DND-41 (cell line): ENCODE measurements around the gene INSC.

Experiments used
- ATAC-seq: fragments of 200-7000 bp; cut with Tn5 transposase; 3 replicates; pipeline ENCODE4 v1.9.1; 2021; ENCODE audit warnings: low read depth; ENCODE audit not compliant: insufficient read depth
- DNase-seq: peaks from one replicate; pipeline ENCODE4 v3.0.0-alpha.2; 2020
- H2AFZ ChIP-seq: 2 replicates; pipeline ENCODE4 v1.6.0; 2012; ENCODE audit warnings: low read depth, low read length
- H3K27ac ChIP-seq: 2 replicates; pipeline ENCODE4 v1.5.1; 2012; ENCODE audit warnings: low read length, inconsistent platforms
- H3K27me3 ChIP-seq: fragments of 200-600 bp; sonication (generic); 2 replicates; pipeline ENCODE4 v1.6.0; 2012; ENCODE audit warnings: low read length, mild to moderate bottlenecking, inconsistent platforms; ENCODE audit not compliant: insufficient read depth, poor library complexity
- H3K36me3 ChIP-seq: 2 replicates; pipeline ENCODE4 v1.5.1; 2012; ENCODE audit warnings: low read length, inconsistent platforms; ENCODE audit not compliant: insufficient read depth
- H3K4me1 ChIP-seq: 2 replicates; pipeline ENCODE4 v1.5.1; 2012; ENCODE audit warnings: mild to moderate bottlenecking, low read length; ENCODE audit not compliant: insufficient read depth
- H3K4me2 ChIP-seq: 2 replicates; pipeline ENCODE4 v1.6.0; 2012; ENCODE audit warnings: mild to moderate bottlenecking, moderate library complexity, low read length, inconsistent platforms; ENCODE audit not compliant: insufficient read depth
- H3K4me3 ChIP-seq, 2 experiments: fragments of 200-600 bp in 1 of 2; shearing (Covaris generic) in 1 of 2; 2 replicates each; pipeline ENCODE4 v1.5.1; 2012 to 2016; ENCODE audit warnings: inconsistent platforms in 2 of 2, low read length in 2 of 2, mild to moderate bottlenecking in 2 of 2, low read depth in 1 of 2, moderate library complexity in 1 of 2
- H3K79me2 ChIP-seq: 2 replicates; pipeline ENCODE4 v1.6.0; 2012; ENCODE audit warnings: low read length, inconsistent platforms; ENCODE audit not compliant: insufficient read depth
- H3K9ac ChIP-seq: 2 replicates; pipeline ENCODE4 v1.6.0; 2012; ENCODE audit warnings: low read depth, mild to moderate bottlenecking, inconsistent platforms, low read length, moderate library complexity
- H3K9me3 ChIP-seq: 2 replicates; pipeline ENCODE4 v1.5.1; 2012; ENCODE audit warnings: low read length, moderate library complexity, mild to moderate bottlenecking, inconsistent platforms; ENCODE audit not compliant: insufficient read depth, severe bottlenecking
- H4K20me1 ChIP-seq: 2 replicates; pipeline ENCODE4 v1.6.0; 2012; ENCODE audit warnings: low read length; ENCODE audit not compliant: insufficient read depth
- EZH2 ChIP-seq: IDR thresholded peaks from 3 replicates; pipeline ENCODE4 v1.6.1; 2012; ENCODE audit warnings: borderline replicate concordance, low read depth, mild to moderate bottlenecking, moderate library complexity, low read length, inconsistent platforms; ENCODE audit not compliant: severe bottlenecking
- TF ChIP-seq, protein P1 (sequence below): IDR thresholded peaks from 2 replicates; pipeline ENCODE4 v1.5.1; 2012; ENCODE audit warnings: borderline replicate concordance, low read length, moderate library complexity, mild to moderate bottlenecking; ENCODE audit not compliant: poor library complexity, severe bottlenecking; ENCODE audit errors: extremely low read depth

Gene INSC

DNA sequence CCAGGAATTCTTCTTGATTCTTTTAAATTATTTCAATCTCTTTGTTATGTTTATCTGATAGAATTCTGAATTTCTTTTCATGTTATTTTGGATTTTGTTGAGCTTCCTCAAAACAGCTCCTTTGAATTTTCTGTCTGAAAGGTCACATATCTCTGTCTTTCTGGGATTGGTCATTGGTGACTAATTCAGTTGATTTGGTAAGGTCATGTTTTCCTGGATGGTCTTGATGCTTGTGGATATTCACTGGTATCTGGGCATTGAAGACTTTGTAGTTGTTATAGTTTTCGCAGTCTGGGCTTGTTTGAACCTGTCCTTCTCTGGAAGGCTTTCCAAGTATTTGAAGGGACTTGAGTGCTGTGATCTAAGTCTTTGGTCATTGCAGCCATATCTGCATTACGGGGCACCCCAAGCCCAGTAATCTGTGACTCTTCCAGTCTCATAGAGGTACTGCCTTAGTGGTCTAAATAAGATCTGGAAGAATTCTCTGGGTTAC lies 18.9 kb upstream of the INSC start:
- Histone ChIP-seq H3K4me1 (no peaks in the 10 kb centered on the region), H3K9me3 (no peaks in the 10 kb centered on the region), H3K27ac (no peak overlapping the region), H3K27me3 (peaks cover 19% of the 10 kb centered on the region), H3K4me3 (no peak overlapping the region), H2AFZ (no peak overlapping the region), H3K4me2 (no peak overlapping the region), H4K20me1 (no peaks in the 10 kb centered on the region), H3K9ac (no peak overlapping the region), H3K79me2 (no peaks in the 10 kb centered on the region), H3K36me3 (no peaks in the 10 kb centered on the region)
- TF ChIP-seq, protein P1, sequence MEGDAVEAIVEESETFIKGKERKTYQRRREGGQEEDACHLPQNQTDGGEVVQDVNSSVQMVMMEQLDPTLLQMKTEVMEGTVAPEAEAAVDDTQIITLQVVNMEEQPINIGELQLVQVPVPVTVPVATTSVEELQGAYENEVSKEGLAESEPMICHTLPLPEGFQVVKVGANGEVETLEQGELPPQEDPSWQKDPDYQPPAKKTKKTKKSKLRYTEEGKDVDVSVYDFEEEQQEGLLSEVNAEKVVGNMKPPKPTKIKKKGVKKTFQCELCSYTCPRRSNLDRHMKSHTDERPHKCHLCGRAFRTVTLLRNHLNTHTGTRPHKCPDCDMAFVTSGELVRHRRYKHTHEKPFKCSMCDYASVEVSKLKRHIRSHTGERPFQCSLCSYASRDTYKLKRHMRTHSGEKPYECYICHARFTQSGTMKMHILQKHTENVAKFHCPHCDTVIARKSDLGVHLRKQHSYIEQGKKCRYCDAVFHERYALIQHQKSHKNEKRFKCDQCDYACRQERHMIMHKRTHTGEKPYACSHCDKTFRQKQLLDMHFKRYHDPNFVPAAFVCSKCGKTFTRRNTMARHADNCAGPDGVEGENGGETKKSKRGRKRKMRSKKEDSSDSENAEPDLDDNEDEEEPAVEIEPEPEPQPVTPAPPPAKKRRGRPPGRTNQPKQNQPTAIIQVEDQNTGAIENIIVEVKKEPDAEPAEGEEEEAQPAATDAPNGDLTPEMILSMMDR, result no peak
- TF ChIP-seq EZH2, result no peak
- ATAC-seq, result no peak
- DNase-seq, result no peak

GRCh38 chr11:15097411-15097810 lies 17.3 kb upstream of the INSC start:
- H3K4me3 ChIP-seq, result no peak overlapping the region
- TF ChIP-seq EZH2, result no peak
- TF ChIP-seq, protein P1, result no peak
- H3K9me3 ChIP-seq, result no peaks in the 10 kb centered on the region
- H2AFZ ChIP-seq, result no peak overlapping the region
- no peak overlapping the region for H3K9ac ChIP-seq
- no peak overlapping the region for H3K27ac ChIP-seq
- H3K27me3 ChIP-seq, result peaks cover 21% of the 10 kb centered on the region
- no peaks in the 10 kb centered on the region for H3K79me2 ChIP-seq
- no peaks in the 10 kb centered on the region for H3K4me1 ChIP-seq
- no peak for DNase-seq
- no peak overlapping the region for H3K4me2 ChIP-seq
- no peaks in the 10 kb centered on the region for H3K36me3 ChIP-seq
- ATAC-seq, result no peak
- no peaks in the 10 kb centered on the region for H4K20me1 ChIP-seq

DNA sequence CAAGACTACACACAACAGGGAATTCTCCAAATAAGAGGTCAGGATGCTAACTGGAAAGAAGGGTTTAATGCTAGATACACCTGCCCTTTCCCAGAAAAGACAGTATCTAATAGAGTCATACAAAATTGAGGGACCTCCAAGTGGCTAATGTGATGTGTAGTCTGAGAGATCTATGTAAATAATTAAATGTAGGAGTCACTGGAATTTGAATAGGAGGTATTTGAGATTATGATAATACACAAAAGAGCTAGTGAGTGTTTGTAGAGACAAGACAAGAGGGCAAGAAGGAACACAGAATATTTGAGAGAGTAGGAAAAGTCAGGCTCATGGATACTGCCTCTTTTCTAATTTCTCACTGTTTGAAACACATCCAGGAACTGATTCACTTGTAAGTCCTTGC lies 15.5 kb upstream of the INSC start:
- ATAC-seq (no peak), DNase-seq (no peak)
- Histone ChIP-seq H3K4me1 (no peaks in the 10 kb centered on the region), H2AFZ (no peak overlapping the region), H3K4me3 (no peak overlapping the region), H4K20me1 (no peaks in the 10 kb centered on the region), H3K27me3 (peaks cover 24% of the 10 kb centered on the region), H3K9me3 (no peaks in the 10 kb centered on the region), H3K9ac (no peak overlapping the region), H3K27ac (no peak overlapping the region), H3K79me2 (no peaks in the 10 kb centered on the region), H3K36me3 (no peaks in the 10 kb centered on the region), H3K4me2 (no peak overlapping the region)
- TF ChIP-seq EZH2, result no peak
- TF ChIP-seq, protein P1, result no peak

DNA sequence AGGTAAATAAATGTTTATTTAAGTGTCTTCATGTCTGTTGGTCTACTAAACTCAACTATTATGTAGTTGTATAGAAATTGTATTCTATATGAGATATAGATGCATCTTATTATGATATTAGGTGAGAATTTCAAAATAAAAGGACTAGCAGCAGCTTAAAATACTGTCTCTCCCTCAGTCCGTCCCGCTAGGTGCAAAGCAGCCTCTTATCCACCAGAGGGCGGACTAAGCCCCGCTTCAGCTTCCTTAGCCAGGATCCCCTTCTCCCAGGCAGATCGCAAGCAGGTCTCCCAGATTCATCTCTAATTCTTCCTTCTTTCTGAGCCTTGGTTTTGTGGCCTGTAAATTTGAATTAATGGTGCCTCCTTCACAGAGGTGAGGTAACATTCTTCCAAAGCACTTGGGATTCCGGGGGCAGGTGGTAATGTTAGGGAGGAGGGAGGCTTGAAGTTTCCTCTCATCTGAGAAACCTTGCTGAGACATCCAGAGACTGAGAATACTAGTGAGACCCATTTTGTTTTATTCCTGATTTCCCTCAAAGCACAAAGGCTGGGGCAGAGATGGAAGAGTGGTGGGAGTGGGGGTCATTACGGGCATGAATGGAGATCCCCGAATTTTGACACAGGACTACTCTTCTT lies 13.5 kb upstream of the INSC start:
- DNase-seq (peak; percentile 60), ATAC-seq (peak; percentile 87)
- no peaks in the 10 kb centered on the region for H3K4me1 ChIP-seq
- no peaks in the 10 kb centered on the region for H3K79me2 ChIP-seq
- no peak overlapping the region for H3K4me3 ChIP-seq
- H3K27me3 ChIP-seq, result peaks cover 28% of the 10 kb centered on the region
- H3K9ac ChIP-seq, result no peak overlapping the region
- H3K4me2 ChIP-seq, result no peak overlapping the region
- no peaks in the 10 kb centered on the region for H3K36me3 ChIP-seq
- no peaks in the 10 kb centered on the region for H4K20me1 ChIP-seq
- H3K9me3 ChIP-seq, result no peaks in the 10 kb centered on the region
- no peak overlapping the region for H2AFZ ChIP-seq
- H3K27ac ChIP-seq, result no peak overlapping the region
- TF ChIP-seq, protein P1, result peak; percentile 96
- no peak for TF ChIP-seq EZH2
